H1 (cell line): ENCODE data around the gene ZIC1. TPM values are rescaled to one million over a fixed set of nuclear protein-coding genes. Genes with fewer than 3 reads are reported as not detected.
A peak's percentile ranks its signal among the peaks of the same experiment; 100 is the strongest.

Experiments used
- CTCF ChIA-PET: fragments of 300-600 bp; sonication (Branson Sonifier 250); formaldehyde crosslinking; loops from one replicate; lab custom pipeline; 2021; ENCODE audit not compliant: partially characterized antibody; lab: Charles Lee
- POLR2A ChIA-PET: fragments of 300-600 bp; sonication (Branson Sonifier 250); formaldehyde crosslinking; loops from one replicate; lab custom pipeline; 2021; ENCODE audit warnings: inconsistent platforms; ENCODE audit not compliant: partially characterized antibody; lab: Charles Lee
- DNase-seq, 2 experiments: peaks; one replicate each; pipeline versions ENCODE4 v3.0.0 to v3.0.0-alpha.2; 2010 to 2022; ENCODE audit warnings: low spot score in 2 of 2, low read depth in 1 of 2, mixed read lengths in 1 of 2
- FAIRE-seq: peaks from 2 replicates; lab custom pipeline; 2011; peaks lifted over from hg19 to GRCh38; lab: Jason Lieb, UNC
- H2AFZ ChIP-seq: 2 replicates; pipeline ENCODE4 v1.8.1; 2012; ENCODE audit warnings: low read length, inconsistent platforms
- H2AK5ac ChIP-seq: 2 replicates; pipeline ENCODE4 v1.6.1; 2013; ENCODE audit warnings: low read depth, low read length
- H2BK120ac ChIP-seq: replicated peaks from 2 replicates; pipeline ENCODE3; 2013; ENCODE audit warnings: low read depth, low read length, inconsistent platforms
- H2BK12ac ChIP-seq: 2 replicates; pipeline ENCODE4 v1.6.1; 2013; ENCODE audit warnings: low read depth, low read length
- H2BK15ac ChIP-seq: 2 replicates; pipeline ENCODE4 v1.6.1; 2013; ENCODE audit warnings: low read length
- H2BK20ac ChIP-seq: 2 replicates; pipeline ENCODE4 v1.6.1; 2013; ENCODE audit warnings: low read length
- H2BK5ac ChIP-seq: 2 replicates; pipeline ENCODE4 v1.6.1; 2013; ENCODE audit warnings: low read depth, low read length
- H3K14ac ChIP-seq: 2 replicates; pipeline ENCODE4 v1.6.1; 2013; ENCODE audit warnings: inconsistent platforms; ENCODE audit not compliant: insufficient read length
- H3K18ac ChIP-seq: 2 replicates; pipeline ENCODE4 v1.6.1; 2013; ENCODE audit warnings: low read length; ENCODE audit errors: extremely low read depth
- H3K23ac ChIP-seq: 2 replicates; pipeline ENCODE4 v1.6.1; 2013; ENCODE audit warnings: inconsistent platforms; ENCODE audit not compliant: insufficient read length
- H3K23me2 ChIP-seq: 2 replicates; pipeline ENCODE4 v1.6.1; 2013; ENCODE audit warnings: low read depth, low read length
- H3K27ac ChIP-seq: 2 replicates; pipeline ENCODE4 v1.6.1; 2011; ENCODE audit warnings: low read depth, low read length, inconsistent platforms
- H3K27me3 ChIP-seq, 4 experiments: replicated peaks in 1 of 4; 1 replicate in 1 of 4; 2 replicates in 3 of 4; pipeline versions ENCODE4 v1.6.1 to v1.8.1; 2011 to 2013; ENCODE audit warnings: low read length in 3 of 4, mild to moderate bottlenecking in 3 of 4, inconsistent platforms in 2 of 4, mixed read lengths in 2 of 4, moderate library complexity in 1 of 4; ENCODE audit not compliant: control insufficient read depth in 3 of 4, insufficient read depth in 3 of 4; ENCODE audit errors: extremely low read depth in 1 of 4
- H3K36me3 ChIP-seq, 4 experiments: 2 replicates each; pipeline versions ENCODE4 v1.6.1 to v1.8.1; 2011 to 2013; ENCODE audit warnings: mild to moderate bottlenecking in 4 of 4, low read length in 3 of 4, moderate library complexity in 2 of 4, control low read depth in 1 of 4, inconsistent platforms in 1 of 4; ENCODE audit not compliant: insufficient read depth in 4 of 4, control insufficient read depth in 2 of 4
- H3K4ac ChIP-seq: replicated peaks from 2 replicates; pipeline ENCODE3; 2013; ENCODE audit warnings: low read length, low read depth, mixed read lengths, inconsistent platforms; ENCODE audit not compliant: insufficient read length
- H3K4me1 ChIP-seq, 4 experiments: replicated peaks in 1 of 4; 1 replicate in 1 of 4; 2 replicates in 3 of 4; pipeline versions ENCODE4 v1.6.1 to v1.8.1; 2011 to 2013; ENCODE audit warnings: low read length in 3 of 4, inconsistent platforms in 2 of 4, mixed read lengths in 1 of 4; ENCODE audit not compliant: insufficient read depth in 4 of 4, control insufficient read depth in 3 of 4
- H3K4me2 ChIP-seq, 2 experiments: 2 replicates each; pipeline versions ENCODE4 v1.6.1 to v1.8.1; 2011 to 2013; ENCODE audit warnings: low read depth in 2 of 2, low read length in 2 of 2, control low read depth in 1 of 2, inconsistent platforms in 1 of 2, mild to moderate bottlenecking in 1 of 2; ENCODE audit not compliant: insufficient read depth in 1 of 2
- H3K4me3 ChIP-seq, 4 experiments: fragments of 200-600, 300-600 bp in 1 of 4; sonication (generic), shearing (Covaris generic), sonication (Bioruptor Twin) in 1 of 4; 2 replicates each; pipeline versions ENCODE4 v1.5.1 to v1.8.1; 2011 to 2016; ENCODE audit warnings: low read length in 4 of 4, low read depth in 3 of 4, control low read depth in 2 of 4, inconsistent platforms in 2 of 4, mild to moderate bottlenecking in 2 of 4, mixed read lengths in 1 of 4, moderate library complexity in 1 of 4; ENCODE audit not compliant: insufficient read depth in 2 of 4; ENCODE audit errors: extremely low read depth in 1 of 4
- H3K56ac ChIP-seq: replicated peaks from 2 replicates; pipeline ENCODE3; 2013; ENCODE audit warnings: low read depth, mild to moderate bottlenecking, mixed read lengths, low read length, inconsistent platforms; ENCODE audit not compliant: insufficient read length
- H3K79me1 ChIP-seq: 2 replicates; pipeline ENCODE4 v1.6.1; 2013; ENCODE audit warnings: low read depth, low read length, control low read depth
- H3K79me2 ChIP-seq, 2 experiments: 2 replicates each; pipeline versions ENCODE4 v1.6.1 to v1.8.1; 2012 to 2013; ENCODE audit warnings: low read length in 2 of 2, mild to moderate bottlenecking in 2 of 2, inconsistent platforms in 1 of 2; ENCODE audit not compliant: insufficient read depth in 2 of 2, control insufficient read depth in 1 of 2
- H3K9ac ChIP-seq, 4 experiments: replicated peaks in 1 of 4; 1 replicate in 1 of 4; 2 replicates in 3 of 4; pipeline versions ENCODE4 v1.6.1 to v1.8.1; 2011 to 2013; ENCODE audit warnings: low read depth in 3 of 4, low read length in 3 of 4, control low read depth in 2 of 4, mild to moderate bottlenecking in 2 of 4, moderate library complexity in 2 of 4, inconsistent platforms in 1 of 4; ENCODE audit errors: extremely low read depth in 1 of 4
- H3K9me3 ChIP-seq, 2 experiments: 2 replicates each; pipeline versions ENCODE4 v1.6.1 to v1.8.1; 2012 to 2013; ENCODE audit warnings: mild to moderate bottlenecking in 2 of 2, moderate library complexity in 2 of 2, control low read depth in 1 of 2, inconsistent platforms in 1 of 2, low read depth in 1 of 2, low read length in 1 of 2, mixed read lengths in 1 of 2; ENCODE audit not compliant: insufficient read depth in 2 of 2
- H4K20me1 ChIP-seq, 2 experiments: replicated peaks in 1 of 2; 2 replicates each; pipeline versions ENCODE3 to v1.8.1; 2011 to 2013; ENCODE audit warnings: inconsistent platforms in 2 of 2, low read length in 2 of 2, mild to moderate bottlenecking in 1 of 2; ENCODE audit not compliant: insufficient read depth in 2 of 2, control insufficient read depth in 1 of 2
- H4K5ac ChIP-seq: 2 replicates; pipeline ENCODE4 v1.6.1; 2013; ENCODE audit warnings: low read length, low read depth, mixed read lengths, inconsistent platforms; ENCODE audit not compliant: insufficient read length
- H4K8ac ChIP-seq: 2 replicates; pipeline ENCODE4 v1.8.0; 2013; ENCODE audit warnings: mild to moderate bottlenecking, moderate library complexity, low read length, inconsistent platforms; ENCODE audit not compliant: insufficient read depth; ENCODE audit errors: extremely low read depth
- H4K91ac ChIP-seq: replicated peaks from 2 replicates; pipeline ENCODE3; 2013; ENCODE audit warnings: low read length, mixed read lengths, inconsistent platforms; ENCODE audit not compliant: insufficient read length
- CBX8 ChIP-seq: fragments of 300-800, 300-1000 bp; sonication (generic); IDR thresholded peaks from 2 replicates; pipeline ENCODE4 v1.7.1; 2016; ENCODE audit warnings: low read depth, low read length, borderline replicate concordance
- CHD2 ChIP-seq: IDR thresholded peaks from 2 replicates; pipeline ENCODE4 v1.6.1; 2012; ENCODE audit warnings: low read length, improper control_type of control experiment
- KDM5A ChIP-seq: fragments of 200-600 bp; IDR thresholded peaks from 2 replicates; pipeline ENCODE4 v1.7.1; 2012; ENCODE audit warnings: mild to moderate bottlenecking, low read length, inconsistent platforms, mixed read lengths
- NRF1 ChIP-seq: IDR thresholded peaks from 2 replicates; pipeline ENCODE4 v1.6.1; 2011; ENCODE audit warnings: mild to moderate bottlenecking, low read depth, low read length, improper control_type of control experiment
- POLR2AphosphoS5 ChIP-seq: IDR thresholded peaks from 2 replicates; pipeline ENCODE4 v1.6.1; 2011; ENCODE audit warnings: low read depth, low read length
- SIN3A ChIP-seq, 2 experiments: IDR thresholded peaks in 1 of 2; conservative IDR thresholded peaks in 1 of 2; 2 replicates each; pipeline ENCODE4 v1.6.1; 2011 to 2012; ENCODE audit warnings: low read length in 2 of 2, improper control_type of control experiment in 1 of 2, low read depth in 1 of 2, mild to moderate bottlenecking in 1 of 2
- SP1 ChIP-seq: IDR thresholded peaks from 2 replicates; pipeline ENCODE4 v1.6.1; 2011; ENCODE audit warnings: low read depth, low read length
- SP4 ChIP-seq: IDR thresholded peaks from 2 replicates; pipeline ENCODE4 v1.6.1; 2012; ENCODE audit warnings: low read length, inconsistent platforms
- SRF ChIP-seq: IDR thresholded peaks from 2 replicates; pipeline ENCODE4 v1.6.1; 2011; ENCODE audit warnings: mild to moderate bottlenecking, low read depth, low read length, moderate library complexity
- SUZ12 ChIP-seq: fragments of 200-600 bp; sonication (generic); IDR thresholded peaks from 2 replicates; pipeline ENCODE4 v1.6.1; 2012; ENCODE audit warnings: mild to moderate bottlenecking, inconsistent platforms, low read length, moderate library complexity, mixed read lengths
- TAF1 ChIP-seq: IDR thresholded peaks from 2 replicates; pipeline ENCODE4 v1.6.1; 2011; ENCODE audit warnings: mild to moderate bottlenecking, low read depth, low read length
- TEAD4 ChIP-seq: IDR thresholded peaks from 2 replicates; pipeline ENCODE4 v1.6.1; 2012; ENCODE audit warnings: low read depth, low read length, inconsistent platforms, mixed read lengths
- YY1 ChIP-seq: IDR thresholded peaks from 2 replicates; pipeline ENCODE4 v1.6.1; 2011; ENCODE audit warnings: low read depth, mild to moderate bottlenecking, low read length
- WGBS, 2 experiments: shearing (Covaris generic) in 1 of 2; methylation state at CpG; one replicate each; pipeline versions ENCODE4 v1.1.6 to v1.1.7; 2013 to 2015; ENCODE audit warnings: low lambda C conversion rate in 2 of 2, mixed read lengths in 2 of 2, inconsistent platforms in 1 of 2, low coverage in 1 of 2, missing lambda C conversion rate in 1 of 2; ENCODE audit not compliant: insufficient replicate concordance in 2 of 2, insufficient coverage in 1 of 2, insufficient read length in 1 of 2; ENCODE audit errors: extremely low coverage in 1 of 2, missing lambda C conversion rate in 1 of 2; 5-methylcytosine and 5-hydroxymethylcytosine counted together
- polyA plus RNA-seq, 7 experiments: library from polyadenylated mRNA; depleted of rRNA in 3 of 7; stranded (reverse) in 5 of 7; unstranded in 2 of 7; fragments of >200 nt in 5 of 7; fragments of 200-250 nt in 2 of 7; gene quantifications; 1 replicate in 5 of 7; 2 replicates in 1 of 7; 4 replicates in 1 of 7; pipeline versions ENCODE4 v1.2.1 to v1.2.3, GENCODE V29; 2011 to 2013; ENCODE audit warnings: missing spikeins in 2 of 7, mixed read lengths in 2 of 7
- total RNA-seq: library from RNA; stranded (reverse); fragmentation: NEBNext Ultra II Directional; extraction: Animal tissue kit (Norgen Biotek cat#: 25700); gene quantifications from 2 replicates; pipeline ENCODE4 v1.2.1, GENCODE V29; 2021

Gene ZIC1
- total and polyA plus RNA-seq, 2 of the 8 experiments (the other 6 are each of a cell fraction or from before 2014, with no cell fraction given): 0.80 to 2.2 TPM

DNA sequence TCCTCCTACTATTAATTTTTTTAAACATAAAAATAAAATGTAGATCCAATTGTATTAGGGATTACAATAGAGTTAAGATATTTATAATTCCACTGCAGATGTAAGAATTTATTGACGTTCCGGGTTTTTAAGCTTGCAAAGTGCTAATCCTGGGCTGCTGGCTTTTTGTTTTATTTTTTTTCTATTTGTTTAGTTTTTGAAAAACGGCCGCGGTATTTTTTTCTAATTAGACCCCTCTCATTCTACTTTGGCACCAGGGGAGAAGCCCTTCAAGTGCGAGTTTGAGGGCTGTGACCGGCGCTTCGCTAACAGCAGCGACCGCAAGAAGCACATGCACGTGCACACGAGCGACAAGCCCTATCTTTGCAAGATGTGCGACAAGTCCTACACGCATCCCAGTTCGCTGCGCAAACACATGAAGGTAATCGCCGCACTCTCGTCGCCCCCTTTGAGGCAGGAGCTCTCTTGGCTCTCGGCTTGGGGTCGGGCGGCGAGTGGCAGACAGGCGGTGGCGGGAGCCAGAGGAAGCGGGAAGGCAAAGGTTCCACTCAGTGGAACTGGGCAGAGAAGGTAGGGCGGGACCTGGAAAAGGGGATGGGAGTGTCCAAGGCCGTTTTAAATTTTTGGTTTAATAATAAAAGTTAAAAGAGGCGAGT is 3.2 kb downstream of the ZIC1 start:
- no peaks in the 10 kb centered on the region for H3K79me1 ChIP-seq
- H3K36me3 ChIP-seq: peaks cover 0 to 4% (median 0%) of the 10 kb centered on the region in 4 experiments; a peak in 1 of 8 replicates
- no peak overlapping the region for H2BK120ac ChIP-seq
- no peak overlapping the region for H2BK5ac ChIP-seq
- H3K14ac ChIP-seq: no peak overlapping the region
- H4K8ac ChIP-seq: no peak overlapping the region
- no peaks in the 10 kb centered on the region for H3K79me2 ChIP-seq
- CTCF ChIA-PET: interaction anchor here (0.7 to 17.2 kb wide), 9 partner anchors 9 to 102 kb away, joined by 3 to 485 read pairs (median 8); partner anchors contain the start of gene ZIC4
- no peaks in the 10 kb centered on the region; a peak in 1 of 4 replicates for H3K9me3 ChIP-seq
- peak overlapping the region; percentile 92; the same call in 1 of the 2 replicates for H2BK12ac ChIP-seq
- H3K56ac ChIP-seq: no peak overlapping the region
- FAIRE-seq: no peak
- peaks cover 8 to 26% of the 10 kb centered on the region in 2 experiments for H4K20me1 ChIP-seq
- peak overlapping the region; percentile 82 to 91 for H3K4me2 ChIP-seq
- peak overlapping the region; percentile 0 to 54 (median 28); a peak in 6 of 8 replicates for H3K4me3 ChIP-seq
- peak overlapping the region; percentile 68 for H3K18ac ChIP-seq
- H2BK15ac ChIP-seq: peak overlapping the region; percentile 25; the same call in 1 of the 2 replicates
- POLR2A ChIA-PET: interaction anchor here (1.0 to 5.8 kb wide), 7 partner anchors 9 to 44 kb away, joined by 3 to 26 read pairs (median 8); no protein-coding TSS in a partner anchor
- H2AK5ac ChIP-seq: no peak overlapping the region
- no peak overlapping the region for H3K4ac ChIP-seq
- H3K27ac ChIP-seq: no peak overlapping the region
- peaks cover 0 to 33% (median 21%) of the 10 kb centered on the region in 4 experiments; a peak in 6 of 7 replicates for H3K4me1 ChIP-seq
- 2% methylated on average over 32 of the region's 32 CpGs; no CpG with 5 or more reads in 1 of the 2 experiments for WGBS, 2 experiments
- H3K23me2 ChIP-seq: peaks cover 14% of the 10 kb centered on the region
- no peak overlapping the region for H3K23ac ChIP-seq
- peaks cover 58 to 98% (median 85%) of the 10 kb centered on the region in 4 experiments for H3K27me3 ChIP-seq
- H4K5ac ChIP-seq: no peak overlapping the region
- peak overlapping the region; percentile 66; the same call in 1 of the 2 replicates for H2BK20ac ChIP-seq
- H2AFZ ChIP-seq: no peak overlapping the region
- H3K9ac ChIP-seq: no peak overlapping the region
- no peak for DNase-seq
- H4K91ac ChIP-seq: no peak overlapping the region
- no peak for TF ChIP-seq POLR2AphosphoS5
- TF ChIP-seq SP4: no peak
- no peak for TF ChIP-seq TAF1
- no peak; the same call in 1 of the 2 replicates for TF ChIP-seq YY1
- no peak for TF ChIP-seq CHD2
- no peak for TF ChIP-seq SRF
- TF ChIP-seq KDM5A: no peak
- peak; percentile 89; the same call in 1 of the 2 replicates for TF ChIP-seq CBX8
- TF ChIP-seq SIN3A (conservative IDR thresholded peaks at IDR 0.05 in 1 of 2, IDR thresholded peaks at IDR 0.05 in 1 of 2; ENCODE audit: low read depth in 1 of 2, low read length in 2 of 2): no peak
- 0 out of 2 replicates have a peak, but pooled peaks have one; percentile 19 for TF ChIP-seq SP1
- TF ChIP-seq NRF1: no peak
- TF ChIP-seq TEAD4: no peak
- TF ChIP-seq SUZ12: peak; percentile 97
